Activated gamma-delta T cell (primary cell): ENCODE measurements around the gene FNDC5.

Source experiments
- DNase-seq: peaks from one replicate; lab custom pipeline; 2025; lab: John Stamatoyannopoulos, UW

Gene FNDC5

DNA sequence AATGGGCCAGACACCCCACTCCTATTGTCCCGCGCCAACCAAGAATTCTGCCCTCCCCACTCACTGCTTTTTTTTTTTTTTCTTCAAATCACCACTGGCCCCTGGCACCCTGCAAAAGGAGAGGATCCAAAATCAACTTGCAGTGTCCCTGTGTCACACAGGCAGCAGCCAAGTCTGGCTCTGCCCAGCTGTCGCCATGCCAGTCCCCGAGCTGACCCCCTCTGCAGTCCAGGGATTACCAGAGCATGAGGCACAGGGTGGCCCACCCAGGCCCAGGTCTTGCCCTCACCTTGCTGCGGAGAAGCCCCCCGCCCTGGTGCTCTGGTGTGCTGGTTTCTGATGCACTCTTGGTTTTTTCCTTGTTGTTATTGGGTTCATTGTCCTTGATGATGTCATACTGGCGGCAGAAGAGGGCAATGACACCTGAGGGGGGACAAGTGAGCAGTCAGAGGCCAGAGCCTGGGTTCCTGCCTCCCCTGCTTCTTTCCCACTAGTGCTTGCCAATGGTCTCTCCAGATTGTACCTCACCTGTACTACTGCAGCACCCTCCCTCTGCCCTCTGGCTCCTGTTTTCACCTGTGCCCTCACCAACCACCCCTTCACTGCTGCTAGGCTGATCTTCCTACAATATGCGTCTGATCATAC lies 6.2 kb downstream of the FNDC5 start:
- no peak for DNase-seq

DNA sequence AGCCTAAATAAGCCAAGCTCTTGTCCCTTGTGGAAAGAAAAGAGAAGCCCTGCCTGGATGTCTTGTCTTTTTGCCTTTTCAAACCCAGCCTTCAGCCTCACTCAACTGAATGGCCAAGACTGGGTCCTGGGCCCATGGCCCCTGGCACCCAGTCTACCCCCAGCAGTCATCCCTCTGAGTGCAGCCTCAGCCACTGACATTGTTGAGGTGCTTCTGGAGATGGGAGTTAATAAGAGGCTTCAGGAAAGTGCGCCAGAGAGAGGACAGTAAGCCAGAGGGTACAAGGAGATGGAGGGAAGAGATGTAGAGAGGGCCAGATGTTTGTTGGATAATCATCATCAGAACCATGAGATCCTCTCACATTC lies 6.8 kb downstream of the FNDC5 start:
- no peak for DNase-seq

DNA sequence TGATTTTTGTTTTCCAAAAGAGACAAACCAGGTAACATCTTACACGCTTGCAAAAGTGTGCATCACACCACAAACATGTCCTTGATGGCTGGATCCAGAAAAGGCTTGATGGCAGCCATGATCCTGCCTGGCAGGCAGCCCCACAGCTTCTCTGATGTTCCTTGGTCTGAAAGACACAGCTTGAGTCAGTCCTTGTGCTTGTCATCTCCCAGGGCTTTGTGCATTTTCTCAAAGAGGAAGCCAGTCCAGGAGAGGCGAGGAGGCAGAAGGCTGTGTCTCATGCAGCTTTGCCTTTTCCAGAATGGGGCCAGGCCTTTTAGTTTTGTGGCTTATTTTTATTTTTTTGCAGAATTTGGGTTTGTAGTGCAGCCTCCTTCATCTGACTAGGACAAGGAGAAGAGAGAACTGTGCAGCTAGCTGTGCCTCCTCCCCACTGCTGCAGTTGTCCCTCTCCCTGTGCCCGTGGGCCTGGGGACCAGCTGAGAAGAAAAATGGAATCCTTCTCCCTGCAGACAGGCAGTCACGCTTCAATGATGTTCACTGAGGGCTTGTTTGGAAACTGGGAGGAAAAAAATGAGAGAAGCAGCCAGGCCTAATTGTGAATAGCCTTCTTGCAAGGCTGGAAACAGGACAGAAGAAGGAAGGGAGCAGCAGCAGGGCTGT lies 7.4 kb downstream of the FNDC5 start:
- no peak for DNase-seq

DNA sequence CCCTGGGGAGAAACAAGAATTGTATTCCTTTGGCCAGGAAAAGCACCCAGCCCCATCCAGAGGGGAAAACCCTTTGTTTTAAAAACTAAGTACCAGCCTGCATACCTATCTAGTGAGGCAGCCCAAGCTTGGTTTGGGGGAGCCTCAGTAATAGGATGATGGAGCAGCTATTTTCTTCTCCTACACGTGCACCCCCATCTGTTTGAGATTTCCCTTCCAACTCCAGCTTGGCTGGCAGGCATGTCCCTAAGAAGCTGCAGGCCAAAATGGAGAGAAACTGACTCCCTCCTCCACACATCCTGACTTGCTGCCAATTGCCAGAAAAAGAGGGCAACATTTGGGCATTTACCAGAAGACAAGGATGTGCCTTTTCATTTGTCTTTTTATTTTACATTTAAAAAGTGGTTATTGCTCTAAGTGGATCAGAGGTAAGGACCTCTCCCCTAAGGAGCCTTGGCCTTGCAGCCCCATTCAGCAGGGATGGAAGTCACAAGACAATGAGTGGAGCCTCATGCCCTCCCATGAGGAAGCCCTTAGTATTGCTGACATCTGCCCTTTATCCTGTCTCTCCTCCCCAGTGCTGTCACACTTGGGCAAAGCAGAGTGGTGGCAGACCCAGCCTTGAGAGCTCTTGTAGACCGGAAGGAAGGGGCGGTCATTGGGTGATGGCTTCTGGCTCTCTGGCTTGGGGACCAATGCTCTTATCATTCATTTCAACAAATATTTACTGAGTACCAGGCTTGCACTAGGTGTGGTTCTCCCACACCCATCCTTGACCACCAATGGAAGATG lies 8.6 kb downstream of the FNDC5 start:
- no peak for DNase-seq

DNA sequence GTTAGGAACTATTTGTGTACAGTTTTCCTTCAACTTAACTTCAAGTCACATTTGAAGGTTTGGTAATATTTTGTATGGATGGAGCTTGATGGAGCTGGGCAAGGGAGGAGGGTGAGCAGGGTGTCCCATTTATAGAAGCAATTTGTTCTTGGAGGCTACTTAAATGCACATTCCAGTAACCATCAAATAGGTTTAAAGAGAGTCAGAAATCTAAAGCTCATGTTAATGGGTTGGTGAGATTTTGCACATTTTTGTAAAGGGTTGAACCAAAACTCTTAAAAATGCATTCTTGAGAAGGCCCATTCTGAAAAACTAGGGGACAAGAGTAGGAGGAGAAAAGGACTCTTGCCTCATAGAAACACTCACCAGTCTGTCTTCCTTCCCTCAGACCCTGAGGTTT lies 10.1 kb downstream of the FNDC5 start:
- no peak for DNase-seq

DNA sequence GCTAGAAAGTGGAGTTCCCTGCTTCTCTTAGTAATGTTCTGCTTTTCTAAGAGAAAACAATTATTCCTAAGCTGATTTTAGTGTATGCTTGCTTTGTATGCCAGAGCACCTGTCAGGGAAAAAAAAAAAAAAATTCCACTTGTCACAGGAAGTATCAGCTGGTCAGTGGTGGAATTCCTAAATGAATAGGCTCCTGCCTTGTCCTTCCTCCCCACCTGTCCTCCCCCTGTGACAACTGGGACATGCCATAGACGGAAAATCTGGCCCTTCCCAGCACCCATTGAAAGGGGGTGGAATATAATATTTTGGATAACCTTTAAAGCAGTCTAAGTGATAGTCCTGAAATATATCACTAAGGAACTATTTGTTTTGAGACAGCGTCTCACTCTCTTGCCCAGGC lies 10.8 kb downstream of the FNDC5 start:
- no peak for DNase-seq

DNA sequence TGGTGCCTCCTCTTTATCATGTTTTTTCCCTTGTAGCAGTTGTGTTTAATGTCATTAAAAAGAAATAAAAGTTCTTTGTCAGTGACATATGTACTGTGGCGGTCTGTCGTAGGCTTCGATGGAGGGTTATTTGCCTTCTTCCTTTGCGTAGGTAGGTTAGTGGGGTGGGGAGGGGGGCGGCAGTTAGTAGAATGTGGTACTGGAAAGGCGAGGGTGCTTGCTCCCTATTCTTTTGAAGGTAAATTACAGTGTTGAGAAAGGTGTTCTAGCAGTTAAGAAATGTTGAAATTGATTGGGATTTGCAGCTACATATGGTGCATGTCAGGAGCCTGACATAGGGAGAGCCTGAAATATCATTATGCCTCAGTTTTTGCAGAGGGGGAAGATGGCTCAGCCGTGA lies 11.9 kb downstream of the FNDC5 start:
- DNase-seq, result no peak

DNA sequence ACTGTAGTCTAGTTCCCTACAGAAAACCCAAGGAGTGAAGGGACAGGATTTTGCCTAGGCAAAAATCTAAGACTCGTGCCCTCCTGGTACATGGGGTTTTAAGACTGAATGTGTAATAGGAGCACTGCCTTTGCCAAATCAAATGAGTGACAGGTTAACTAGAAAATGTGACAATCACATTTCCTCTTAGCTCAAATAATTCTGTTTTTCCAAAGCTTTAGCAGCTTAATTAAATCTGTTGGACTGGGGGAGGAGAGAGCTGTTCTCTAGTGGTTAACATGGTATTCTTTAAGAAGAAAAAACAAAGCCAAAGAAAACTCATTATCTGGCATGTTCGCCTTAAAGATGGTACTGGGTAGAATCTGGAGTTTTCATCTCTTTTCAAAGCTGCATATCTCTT lies 12.6 kb downstream of the FNDC5 start:
- DNase-seq, result no peak

DNA sequence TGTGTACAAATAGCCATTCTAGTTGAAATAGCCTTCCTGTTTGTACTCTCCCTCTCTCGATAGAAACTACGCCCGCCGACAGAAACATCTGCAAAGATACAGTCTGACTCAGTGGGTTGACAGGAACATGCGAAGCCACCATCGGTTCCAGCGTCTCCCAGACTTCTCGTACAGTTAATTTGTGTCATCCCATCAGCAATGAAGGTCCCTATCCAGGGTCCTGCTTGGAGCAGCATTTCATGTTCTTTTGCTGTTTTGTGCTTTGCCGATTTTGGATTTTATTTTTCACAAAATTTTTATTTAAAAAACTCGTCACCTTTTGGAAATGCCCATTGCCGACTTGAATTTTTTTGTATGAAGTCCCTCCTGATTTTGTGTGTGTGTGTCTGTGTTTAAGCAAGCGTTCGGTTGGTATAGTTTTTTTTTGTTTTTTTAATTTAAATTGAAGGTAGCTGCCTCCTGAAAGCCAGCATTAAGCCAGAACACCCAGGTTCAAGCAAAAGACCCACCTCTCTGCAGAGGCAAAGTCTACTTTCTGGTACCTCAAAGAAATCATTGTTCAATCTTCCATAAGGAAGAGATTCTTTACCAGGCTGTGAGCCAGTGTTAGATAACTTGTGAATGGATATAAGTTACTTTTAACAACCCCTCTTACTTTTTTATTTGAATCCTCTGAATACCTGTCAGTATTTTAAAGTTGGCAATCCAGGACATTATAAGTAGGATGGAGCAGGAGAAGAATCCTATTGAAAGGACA lies 14.7 kb downstream of the FNDC5 start:
- no peak for DNase-seq

DNA sequence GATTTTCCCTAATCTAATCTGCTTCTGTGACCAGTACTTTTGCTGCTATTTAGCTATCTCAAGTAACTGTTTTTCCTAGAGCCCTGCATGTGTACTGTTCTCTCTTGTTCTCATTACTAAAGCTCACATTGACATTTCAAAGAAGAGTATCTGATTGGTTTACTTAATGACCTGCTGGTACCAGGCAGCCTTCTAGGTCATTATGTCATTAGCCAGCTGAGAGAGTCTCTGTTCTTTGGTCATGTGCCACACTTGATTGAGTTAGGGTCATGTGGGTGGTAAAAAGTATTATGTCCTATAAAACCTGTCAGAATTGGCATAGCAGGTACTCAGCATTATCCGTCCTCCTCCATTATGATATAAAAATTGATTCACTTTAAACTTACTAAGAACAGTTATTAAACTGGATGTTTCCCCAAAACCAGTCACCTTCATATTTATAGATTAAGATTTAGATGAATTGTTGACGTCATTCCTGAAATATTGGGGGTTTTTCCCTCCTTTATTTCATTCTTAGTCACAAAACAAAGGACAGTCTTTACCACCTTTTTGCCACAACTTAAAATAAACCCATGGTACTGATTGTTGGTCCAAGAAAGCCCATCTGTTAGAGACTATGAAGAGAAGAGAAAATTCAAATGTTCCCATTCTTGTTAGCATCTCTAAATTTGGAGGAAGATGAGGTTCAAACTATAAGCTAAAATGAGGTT lies 22.2 kb downstream of the FNDC5 start:
- no peak for DNase-seq

DNA sequence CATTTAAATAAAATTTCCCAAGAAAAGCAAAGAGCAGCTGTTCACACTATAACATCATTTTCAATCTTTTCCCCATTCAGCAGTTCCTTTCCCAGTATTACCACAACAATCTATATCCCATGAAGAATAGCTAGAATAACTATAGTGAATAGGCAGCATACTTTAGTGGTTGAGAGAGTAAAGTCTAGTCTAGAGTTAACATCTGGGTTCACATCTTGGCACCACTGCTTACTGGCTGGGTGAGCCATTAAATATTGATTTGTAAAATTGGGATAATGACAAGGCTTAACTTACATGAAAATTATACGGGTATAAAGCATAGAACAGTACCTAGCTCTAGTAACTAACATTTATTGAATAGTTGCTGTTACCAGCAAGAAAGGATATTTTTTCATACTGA lies 38.8 kb downstream of the FNDC5 start:
- no peak for DNase-seq

DNA sequence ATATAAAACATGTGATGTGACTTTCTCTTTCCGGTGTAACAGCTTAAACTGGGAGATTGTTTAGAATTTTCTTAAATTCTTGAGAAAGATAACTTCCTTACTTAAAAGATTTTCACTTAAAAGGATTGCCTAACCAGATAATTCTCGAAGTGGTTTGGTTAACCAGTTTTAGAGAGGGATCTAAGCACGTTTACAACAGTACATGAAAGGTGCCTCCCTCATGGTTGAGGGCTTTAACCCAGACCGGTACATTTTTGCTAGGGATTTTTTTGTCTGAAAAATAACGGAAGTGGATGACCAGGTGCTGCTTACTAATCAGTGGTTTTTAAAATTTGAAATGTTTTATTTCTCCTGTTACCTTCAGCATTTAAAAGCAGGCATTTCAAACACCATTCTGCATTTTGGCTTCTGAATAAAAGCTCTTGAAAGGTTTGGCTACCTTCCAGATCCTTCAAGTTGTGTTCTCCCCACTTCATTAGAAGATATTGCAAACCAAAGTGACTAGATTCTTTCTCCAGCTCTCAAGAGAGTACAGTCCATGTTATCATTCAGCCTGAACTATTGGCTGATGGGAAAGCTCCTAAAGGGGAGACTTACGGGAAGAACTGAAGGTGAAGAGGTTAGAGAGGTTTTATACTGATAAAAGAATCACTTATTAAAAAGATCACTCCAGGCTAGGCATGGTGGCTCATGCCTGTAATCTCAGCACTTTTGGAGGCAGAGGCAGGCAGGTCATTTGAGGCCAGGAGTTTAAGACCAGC lies 40.4 kb downstream of the FNDC5 start:
- DNase-seq, result no peak

DNA sequence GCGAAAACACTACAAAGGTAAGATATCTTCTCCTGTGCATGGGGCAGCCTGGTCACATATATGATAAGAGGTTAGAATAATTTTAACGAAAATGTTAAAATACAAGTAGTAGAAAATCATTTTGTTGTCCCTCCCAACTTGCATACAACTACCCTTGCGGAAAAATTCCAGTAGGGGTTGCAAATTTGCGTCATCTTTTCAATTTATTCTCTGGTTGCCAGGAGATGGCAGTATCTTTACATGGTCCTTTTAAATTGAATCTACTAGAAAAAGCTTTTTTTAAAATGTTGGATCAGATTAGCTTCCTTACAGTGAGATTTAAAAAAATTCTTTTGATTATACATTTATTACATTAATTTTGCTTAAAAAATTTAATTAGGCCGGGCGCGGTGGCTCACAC lies 42.4 kb downstream of the FNDC5 start:
- no peak for DNase-seq

DNA sequence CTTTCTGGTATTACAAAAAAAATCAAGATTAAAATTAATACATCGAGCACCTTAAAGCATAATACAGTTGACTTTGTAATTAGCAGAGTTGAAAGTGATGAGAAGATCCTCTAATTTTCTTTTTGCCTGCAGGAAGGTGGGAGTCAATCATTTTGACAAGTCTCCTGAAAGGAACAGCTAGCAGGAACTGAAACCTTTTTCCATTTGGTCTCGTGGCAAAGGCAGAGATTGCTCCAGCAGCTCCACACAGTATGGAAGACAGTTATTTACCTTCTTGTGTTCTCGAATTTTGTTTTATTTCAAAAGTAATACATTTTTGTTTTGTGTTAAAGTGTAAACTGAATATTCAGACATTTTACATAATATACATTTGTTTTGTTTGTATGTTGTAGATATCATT lies 45.5 kb downstream of the FNDC5 start:
- no peak for DNase-seq

DNA sequence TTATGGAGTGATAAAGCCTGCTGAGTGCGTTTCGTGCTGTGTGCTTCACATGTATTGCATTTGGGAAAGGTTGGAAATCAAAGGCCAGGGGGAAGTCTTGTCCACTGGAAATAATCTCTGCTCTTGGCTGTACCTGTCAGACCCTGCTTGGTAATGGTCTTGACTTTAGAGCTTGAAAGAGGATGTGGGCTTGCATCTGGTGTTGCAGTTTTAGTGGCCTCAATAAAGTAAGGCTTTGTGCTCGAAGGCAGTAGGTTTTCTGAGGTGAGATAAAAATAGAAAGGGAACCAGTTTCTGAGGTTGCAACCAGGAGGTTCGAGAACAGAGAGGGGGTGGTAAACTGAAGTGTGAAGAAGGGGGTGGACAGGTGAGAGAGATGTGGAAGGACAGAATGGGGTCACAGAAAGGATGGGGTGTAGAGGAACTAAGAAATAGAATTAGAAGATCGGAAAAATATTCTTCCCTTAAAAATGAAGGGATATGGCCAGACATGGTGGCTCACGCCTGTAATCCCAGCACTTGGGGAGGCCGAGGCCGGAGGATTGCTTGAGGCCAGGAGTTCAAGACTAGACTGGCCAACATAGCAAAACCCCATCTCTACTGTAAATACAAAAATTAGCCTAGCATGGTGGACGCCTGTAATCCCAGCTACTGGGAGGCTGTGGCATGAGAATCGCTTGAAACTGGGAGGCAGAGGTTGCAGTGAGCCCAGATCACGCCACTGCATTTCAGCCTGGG lies 51.7 kb downstream of the FNDC5 start:
- DNase-seq, result no peak

DNA sequence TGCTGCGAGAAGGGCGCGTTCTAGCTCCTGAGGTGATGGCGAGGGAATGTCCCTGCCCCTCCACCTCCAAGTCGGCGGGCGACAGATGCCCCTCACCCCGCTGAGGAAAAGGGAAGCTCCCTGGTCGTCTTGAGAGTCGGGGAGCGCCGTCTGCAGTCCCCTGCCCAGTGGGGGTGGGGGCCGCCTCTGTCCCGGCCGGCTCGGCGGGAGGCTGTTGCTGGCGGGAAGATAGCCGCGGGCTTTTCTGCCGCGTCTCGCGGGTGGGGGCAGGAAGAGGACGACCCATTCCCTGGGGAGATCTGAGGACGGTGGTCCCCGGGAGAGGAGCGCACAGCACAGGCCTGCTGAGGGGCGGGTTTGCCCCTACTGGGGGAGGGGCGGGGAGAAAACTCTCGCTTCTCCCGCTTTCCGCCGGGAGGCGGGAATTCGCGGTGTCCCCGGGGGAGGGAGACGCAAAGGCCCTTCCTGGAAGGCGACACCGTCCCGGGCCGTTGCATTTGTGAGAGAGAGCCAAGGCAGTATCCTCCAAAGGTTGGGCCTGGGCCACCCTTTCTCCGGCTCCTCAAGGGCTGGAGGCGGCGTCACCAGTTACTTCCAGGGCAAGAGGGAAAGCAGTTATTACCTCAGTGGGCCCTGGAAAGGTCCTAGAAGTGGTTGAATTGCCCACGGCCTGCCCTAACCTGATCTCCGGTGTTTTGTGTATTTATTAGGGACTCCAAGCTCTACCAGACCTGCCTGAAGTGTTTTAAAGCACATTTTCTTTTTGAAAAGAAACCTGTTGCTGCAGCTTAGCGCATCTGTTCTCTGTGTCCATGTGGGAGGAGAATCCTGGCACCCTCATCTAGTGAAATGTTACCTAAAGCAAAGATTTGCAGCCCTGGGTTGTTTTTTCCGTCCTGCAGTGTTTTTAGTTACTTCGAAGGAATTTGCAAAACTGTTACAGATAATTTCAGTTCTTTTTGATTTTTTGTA lies 52.6 kb downstream of the FNDC5 start:
- no peak for DNase-seq

DNA sequence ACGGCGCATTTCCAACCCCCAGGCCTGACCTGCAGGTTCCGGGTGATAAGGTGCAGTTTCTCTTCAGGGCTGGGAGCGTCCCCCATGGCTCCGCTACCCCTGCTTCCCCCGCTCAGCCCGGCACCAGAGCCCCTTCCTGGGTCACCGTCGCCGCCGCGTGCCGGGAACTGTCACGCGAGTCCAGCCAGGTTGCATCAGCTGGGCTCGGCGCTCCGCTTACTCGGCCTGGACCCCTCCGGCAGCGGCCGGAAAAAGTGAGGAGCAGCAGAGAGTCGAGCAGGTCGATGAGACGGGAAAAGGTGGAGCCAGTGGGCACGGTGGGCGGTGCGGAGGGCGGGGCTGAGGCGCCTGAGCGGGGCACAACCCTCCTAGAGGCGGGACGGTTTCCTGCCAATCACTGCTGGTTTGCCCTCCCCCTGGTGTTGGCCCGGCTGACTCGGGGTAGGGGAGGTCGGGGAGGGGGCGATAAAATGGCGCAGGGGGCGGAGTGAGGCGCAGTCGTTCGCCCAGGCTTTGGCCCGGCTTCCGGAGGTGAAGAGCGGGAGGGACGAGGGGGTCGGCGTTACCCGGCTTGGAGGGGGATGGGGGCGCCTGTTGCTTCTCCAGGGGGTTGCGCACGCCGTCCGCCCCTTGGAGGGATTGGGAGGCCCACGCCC lies 53.4 kb downstream of the FNDC5 start, which contains the start of the genes S100PBP and YARS1:
Gene S100PBP, plus strand, starts transcription at position 495 of the 656 bp plus-strand sequence. CDS start 8,447 bp downstream, outside the sequence.
Gene YARS1, minus strand, starts transcription at position 200 of the 656 bp plus-strand sequence. Its CDS starts 114 bp downstream, at position 86.
- DNase-seq, result peak; percentile 98

DNA sequence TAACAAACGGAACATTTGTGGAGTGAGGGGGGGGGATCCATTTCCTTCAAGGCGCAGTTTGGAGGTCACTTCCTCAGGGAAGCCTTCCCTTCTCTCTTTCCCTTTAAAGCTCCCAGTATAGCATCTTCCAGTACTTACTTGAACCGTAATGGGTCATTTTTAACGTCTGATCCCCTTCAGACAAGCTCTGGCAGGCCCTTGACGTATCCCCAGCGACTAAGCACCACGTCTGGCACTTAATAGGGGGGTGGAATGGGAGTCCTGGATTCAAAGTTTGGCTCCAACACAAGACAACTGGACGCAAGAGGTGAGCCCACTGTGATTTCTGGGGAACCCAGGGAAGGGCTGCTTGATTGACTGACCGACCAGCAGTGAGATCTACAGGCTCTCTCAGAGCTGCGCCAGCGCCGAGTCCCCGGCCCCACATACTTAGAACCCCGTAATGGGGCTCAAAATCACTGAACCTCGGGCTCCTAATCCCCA lies 54.0 kb downstream of the FNDC5 start:
- no peak for DNase-seq
